Mammary epithelial cell (primary cell): ENCODE results near the gene TMEM91.

Experiments
- CTCF ChIP-seq, 2 donors: IDR thresholded peaks in 1 of 2; conservative IDR thresholded peaks in 1 of 2; 2 replicates each; pipeline ENCODE4 v1.5.1; 2011 to 2012; ENCODE audit warnings: inconsistent platforms in 2 of 2, low read length in 2 of 2, mild to moderate bottlenecking in 2 of 2, control low read depth in 1 of 2, low read depth in 1 of 2; ENCODE audit not compliant: insufficient read depth in 1 of 2; ENCODE audit errors: extremely low read depth in 1 of 2
- EZH2 ChIP-seq: IDR thresholded peaks from 2 replicates; pipeline ENCODE4 v1.6.1; 2012; ENCODE audit warnings: low read length, inconsistent platforms, borderline replicate concordance

DNA sequence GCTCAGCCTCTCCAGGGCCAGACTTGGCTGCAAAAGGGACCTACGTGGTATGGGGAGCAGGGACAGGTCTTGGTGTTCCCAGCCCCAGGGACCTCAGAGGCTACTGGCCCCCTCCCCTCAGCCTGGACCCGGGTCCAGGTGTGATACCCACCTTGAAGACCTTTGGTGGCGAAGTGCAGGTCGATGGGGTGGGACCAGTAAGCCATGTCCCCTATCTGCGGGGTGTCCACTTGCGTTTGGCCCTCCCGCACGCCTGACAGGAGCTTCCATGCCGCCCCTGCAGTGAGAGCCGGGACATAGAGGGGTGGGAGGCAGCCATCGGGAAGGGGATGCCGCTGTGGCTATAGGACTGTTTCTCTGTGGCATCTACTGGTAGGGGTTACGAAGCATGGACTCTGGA is 18.6 kb upstream of the TMEM91 start:
- no peak for TF ChIP-seq CTCF (conservative IDR thresholded peaks at IDR 0.05 in 1 of 2, IDR thresholded peaks at IDR 0.05 in 1 of 2; ENCODE audit: extremely low read depth in 1 of 2, insufficient read depth in 1 of 2, low read depth in 1 of 2, low read length in 2 of 2)
- no peak for TF ChIP-seq EZH2
